Measurements from ENCODE around the gene RASA1.

Gene RASA1

GRCh38 chr5:87361536-87362213 is 94.0 kb downstream of the RASA1 start:
- no peak for DNase-seq

DNA sequence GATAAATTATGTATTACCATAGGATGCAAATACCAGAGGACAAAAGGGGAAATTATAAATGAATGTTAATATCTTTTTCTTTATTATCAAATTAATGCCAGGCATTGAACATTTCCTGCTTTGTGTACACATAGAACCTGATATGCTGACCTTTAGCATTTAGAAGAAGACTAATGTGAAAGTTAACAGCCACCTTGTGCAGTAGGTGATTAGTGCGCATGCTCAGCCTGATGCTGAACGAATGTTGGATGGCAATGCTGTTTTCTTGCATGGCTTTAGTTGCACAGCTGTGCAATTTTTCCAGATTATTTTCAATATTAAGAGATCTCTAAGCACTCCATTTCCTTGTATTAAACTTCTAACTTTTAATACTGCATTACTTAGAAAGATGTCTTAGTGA is 99.6 kb downstream of the RASA1 start:
- no peak for DNase-seq

- no peak for DNase-seq
Observed at GRCh38 chr5:87368601-87369000, 100.9 kb downstream of the RASA1 start.

- no peak for DNase-seq
Observed at GRCh38 chr5:87369431-87369830, 101.7 kb downstream of the RASA1 start.

DNA sequence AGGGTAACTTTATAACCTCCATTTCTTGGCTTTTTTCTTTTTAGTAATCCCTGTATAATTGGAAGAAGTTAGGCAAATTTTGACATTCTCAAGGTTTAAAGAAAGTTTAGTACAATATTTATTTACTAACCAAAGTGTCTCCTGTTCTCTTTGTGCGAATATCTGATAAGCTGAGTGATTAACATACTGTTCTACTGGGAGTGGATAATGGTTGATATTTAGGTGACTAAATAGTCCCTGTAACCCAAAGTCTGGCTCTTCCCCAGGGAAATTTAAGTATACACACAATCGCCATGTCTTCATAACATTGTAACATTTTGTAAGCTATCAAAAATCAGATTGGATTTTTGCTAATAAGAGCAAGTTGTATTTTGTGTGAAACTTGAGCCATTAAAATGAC is 105.0 kb downstream of the RASA1 start:
- no peak for DNase-seq

- no peak for DNase-seq
Observed at GRCh38 chr5:87382224-87382623, 114.5 kb downstream of the RASA1 start.

- DNase-seq = no peak
Observed at GRCh38 chr5:87383216-87383615, 115.5 kb downstream of the RASA1 start.

DNA sequence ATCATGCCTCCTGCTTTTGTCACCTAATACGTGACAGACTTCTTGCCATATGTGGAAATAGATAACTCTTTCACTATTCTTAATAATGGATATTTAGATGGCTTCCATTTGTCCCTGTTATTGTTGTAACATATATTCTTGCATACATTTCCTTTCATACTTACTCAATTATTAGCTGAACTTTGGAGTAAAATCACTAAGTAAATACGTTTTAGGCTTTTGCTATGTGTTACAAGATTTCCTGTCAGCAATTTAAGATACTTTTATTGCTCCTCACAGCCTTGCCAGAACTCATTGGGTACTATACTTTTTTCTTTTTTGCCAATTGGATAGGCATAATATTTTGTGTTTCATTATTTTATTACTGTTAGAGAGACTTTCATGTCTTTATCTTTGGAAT is 118.1 kb downstream of the RASA1 start:
- DNase-seq = no peak

- DNase-seq = no peak
Observed at GRCh38 chr5:87388129-87388528, 120.4 kb downstream of the RASA1 start.

DNA sequence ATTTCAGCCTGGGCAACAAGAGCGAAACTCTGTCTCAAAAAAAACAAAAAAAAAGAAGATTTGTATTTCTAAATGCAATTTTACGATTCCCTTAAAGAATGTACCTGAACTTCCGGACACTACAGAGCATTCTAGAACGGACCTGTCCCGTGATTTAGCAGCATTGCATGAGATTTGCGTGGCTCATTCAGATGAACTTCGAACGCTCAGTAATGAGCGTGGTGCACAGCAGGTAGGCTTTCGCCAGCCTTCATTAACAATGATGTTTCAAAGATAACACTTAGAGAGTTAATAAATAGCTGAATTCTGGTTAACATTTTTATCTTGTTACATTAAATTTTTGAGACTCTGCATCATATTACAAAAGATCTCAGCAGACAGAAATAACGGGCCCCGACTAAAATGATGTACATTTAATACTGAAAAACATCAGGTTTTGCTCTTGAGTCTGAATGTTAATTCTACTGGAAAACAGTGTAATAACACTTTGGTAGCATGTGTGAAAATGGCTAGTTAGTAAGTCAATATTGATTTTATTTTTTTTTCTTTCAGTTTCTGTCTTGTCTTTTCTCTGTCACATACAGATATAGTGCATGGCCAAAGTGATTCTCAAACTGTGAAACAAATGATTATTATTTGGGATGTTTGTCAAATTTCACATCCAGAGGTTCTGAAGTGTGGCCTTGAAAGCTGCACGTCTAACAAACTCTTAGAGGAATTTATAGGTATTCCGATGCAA is 121.8 kb downstream of the RASA1 start:
- no peak for DNase-seq

DNA sequence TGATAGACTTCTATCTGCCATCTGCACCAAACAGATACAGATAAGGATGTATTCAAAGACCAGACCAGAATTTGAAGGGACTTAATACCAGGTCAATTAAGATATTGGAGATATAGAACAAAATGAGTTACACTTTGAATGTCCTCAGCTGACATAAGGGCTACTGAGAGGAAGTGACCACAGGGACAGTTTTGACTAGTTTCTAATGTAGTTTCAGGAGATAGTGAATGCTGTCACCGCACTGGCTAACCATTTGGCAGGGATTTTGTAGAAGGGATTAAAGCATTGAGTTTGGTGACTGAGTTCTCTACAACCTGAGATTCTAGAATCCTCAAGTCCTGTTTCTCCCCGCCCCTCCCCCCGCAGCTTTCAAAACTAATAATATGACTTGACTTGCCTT is 122.4 kb downstream of the RASA1 start:
- DNase-seq = no peak

- no peak for DNase-seq
Observed at GRCh38 chr5:87390576-87391199, 123.0 kb downstream of the RASA1 start.

DNA sequence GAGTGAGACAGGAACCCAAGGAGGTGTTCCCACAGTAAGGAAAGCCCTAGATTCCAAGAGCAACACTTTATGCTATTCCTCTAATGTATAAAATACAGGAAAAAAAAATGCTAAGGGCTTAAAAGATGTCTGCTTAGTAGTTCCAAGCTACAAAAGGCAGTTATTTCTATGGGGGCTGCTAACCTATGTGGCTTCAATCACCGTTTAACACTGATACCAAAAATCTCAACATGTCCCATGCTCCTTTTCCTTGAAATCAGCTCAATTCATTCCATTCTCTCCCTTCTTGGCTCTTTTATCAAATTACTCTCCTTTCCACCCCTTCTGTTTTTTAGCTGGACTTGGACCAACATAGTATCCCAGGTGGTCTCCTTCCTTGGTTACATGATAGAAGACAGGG is 124.5 kb downstream of the RASA1 start:
- DNase-seq = no peak

- DNase-seq = no peak
Observed at GRCh38 chr5:87392801-87393200, 125.1 kb downstream of the RASA1 start.

- no peak for DNase-seq
Observed at GRCh38 chr5:87393331-87393730, 125.6 kb downstream of the RASA1 start.

DNA sequence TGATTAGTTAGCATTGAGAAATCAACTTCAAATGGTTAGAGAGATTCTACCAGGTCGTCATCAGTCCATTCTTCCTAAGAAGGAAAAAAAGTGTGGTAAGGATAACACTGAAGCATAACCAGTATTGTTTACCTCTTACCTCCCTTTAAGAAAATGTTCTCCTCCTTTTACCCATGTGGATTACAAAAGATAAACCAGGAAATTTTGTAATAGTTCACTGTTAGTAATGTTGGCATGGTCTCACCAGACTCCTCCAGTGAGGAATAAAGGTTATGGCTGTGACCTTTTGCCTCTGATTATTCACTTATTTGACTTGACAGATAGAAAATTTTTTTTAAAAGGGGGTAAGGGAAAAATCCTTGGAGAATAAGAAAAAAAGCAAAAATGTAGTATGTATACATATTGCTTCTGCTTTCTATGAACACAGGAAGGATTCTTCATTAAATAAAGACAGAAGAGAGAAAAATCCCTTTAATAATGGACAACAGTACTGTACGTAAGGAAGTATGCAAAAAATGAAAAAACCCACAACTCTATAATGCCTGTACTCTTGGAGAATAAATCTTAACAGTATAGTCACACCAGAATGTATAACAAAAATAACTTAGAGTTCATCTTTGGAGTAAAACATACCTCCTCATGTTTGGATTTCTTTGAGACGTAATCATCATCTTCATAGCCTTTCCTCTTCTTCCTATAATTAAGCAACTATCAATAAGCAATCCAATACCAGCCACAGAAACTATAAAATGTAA is 126.9 kb downstream of the RASA1 start:
- DNase-seq = no peak

DNA sequence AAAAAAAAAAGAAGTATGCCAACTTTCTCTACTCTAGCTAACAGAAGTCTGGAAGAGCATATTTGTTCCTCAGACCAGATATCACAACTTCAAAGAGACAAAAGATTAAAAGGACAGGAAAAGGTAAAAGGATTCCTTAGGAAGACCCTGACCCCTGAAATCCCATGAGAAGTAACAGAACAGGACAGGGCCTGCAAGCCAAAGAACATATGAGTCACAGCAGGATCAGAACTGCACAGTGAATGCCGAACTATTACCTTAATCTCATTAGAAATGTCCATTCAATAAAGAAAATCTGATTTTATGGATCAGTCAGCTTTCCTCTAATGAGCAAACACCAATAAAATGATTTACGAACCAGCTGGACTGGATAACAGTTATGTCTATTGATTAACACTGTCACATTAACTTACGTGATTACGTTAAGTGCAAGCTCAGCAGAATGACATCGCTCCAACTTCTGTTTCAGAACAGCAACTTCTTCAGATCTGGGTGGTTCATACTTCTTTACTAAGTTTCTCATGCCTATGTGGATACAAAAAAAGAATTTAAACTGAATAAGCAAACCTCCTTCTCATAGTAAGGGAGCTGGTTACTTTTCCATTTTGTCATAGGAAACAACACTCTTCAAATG is 131.4 kb downstream of the RASA1 start:
- no peak for DNase-seq

GRCh38 chr5:87399720-87400119 is 132.0 kb downstream of the RASA1 start:
- no peak for DNase-seq

DNA sequence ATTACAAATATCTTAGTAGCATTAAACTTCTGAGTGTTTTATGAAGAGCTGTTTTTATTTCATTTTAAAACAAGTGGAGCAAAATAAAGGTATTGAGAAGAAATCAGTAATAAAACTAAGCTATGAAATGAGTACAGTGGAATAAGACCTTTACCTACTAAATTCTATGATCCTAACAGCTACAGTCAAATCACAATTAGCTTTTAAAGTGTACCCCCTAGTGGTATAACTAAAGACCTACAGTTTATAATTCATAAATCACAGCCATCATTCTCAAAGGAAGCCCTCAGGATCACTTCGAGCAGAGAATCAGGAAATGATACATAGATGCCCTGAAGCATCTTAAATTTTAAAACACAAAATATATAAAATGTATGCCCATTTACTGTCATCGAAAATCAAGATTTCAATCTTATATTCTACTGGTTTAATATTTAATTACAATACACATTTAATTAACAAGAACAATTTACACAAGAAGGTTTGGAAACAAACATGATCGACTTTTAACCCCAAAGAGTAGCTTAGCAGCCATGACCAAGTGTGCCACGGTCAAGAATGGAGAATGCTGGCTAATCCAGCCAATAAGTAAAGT is 132.7 kb downstream of the RASA1 start:
- DNase-seq = no peak

GRCh38 chr5:87401626-87402025 is 133.9 kb downstream of the RASA1 start:
- DNase-seq = no peak

GRCh38 chr5:87403409-87403808 is 135.7 kb downstream of the RASA1 start:
- no peak for DNase-seq

DNA sequence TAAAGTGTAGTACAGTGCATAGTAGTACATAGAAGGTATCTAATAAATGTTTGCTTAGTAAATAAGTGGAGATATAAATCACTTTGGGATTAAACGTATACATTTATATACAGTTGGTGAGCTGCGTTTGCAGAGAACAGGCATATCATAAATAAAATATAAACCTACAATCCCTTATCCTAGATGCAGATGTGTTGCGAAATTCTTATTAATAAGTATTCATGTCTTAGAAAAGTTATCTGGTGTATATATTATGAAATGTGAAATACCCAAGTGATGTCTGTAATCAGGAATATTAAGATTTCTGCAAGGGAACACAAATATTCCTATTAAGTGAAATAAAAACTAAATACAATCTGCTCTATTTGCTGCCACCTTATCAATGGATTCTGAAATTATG is 136.2 kb downstream of the RASA1 start:
- no peak for DNase-seq

- DNase-seq = no peak
Observed at GRCh38 chr5:87404359-87404758, 136.7 kb downstream of the RASA1 start.

Measured in stimulated activated CD4-positive, alpha-beta T cell treated with anti-CD3 and anti-CD28 coated beads, Interleukin-15, amount 100 ng/mL, for 24 hours (primary cell).